Activated CD8-positive, alpha-beta T cell treated with anti-CD3 and anti-CD28 coated beads, Interleukin-2, amount 10 ng/mL, durations not matched to agents 7 days and 5 days (primary cell): ENCODE data around the gene FOXD4L1. TPM values are rescaled to one million over a fixed set of nuclear protein-coding genes. Genes with fewer than 3 reads are reported as not detected.
A peak's percentile ranks its signal among the peaks of the same experiment; 100 is the strongest.
"Not testable (repeated sequence)": the region's sequence is repeated elsewhere in the genome, so short reads cannot be mapped to it uniquely, and the experiment has no call there.

Experiments
- ATAC-seq: fragments of 150-1000 bp; cut with Tn5 transposase; one replicate; pipeline ENCODE4 v1.10.0; 2021; ENCODE audit warnings: moderate library complexity
- CTCF ChIA-PET: fragments of 350-600 bp; sonication (Branson Sonifier 250); formaldehyde crosslinking; loops from one replicate; lab custom pipeline; 2021; ENCODE audit warnings: antibody characterized with exemption; lab: Charles Lee
- POLR2A ChIA-PET: fragments of 350-600 bp; sonication (Branson Sonifier 250); formaldehyde crosslinking; loops from one replicate; lab custom pipeline; 2021; ENCODE audit warnings: antibody characterized with exemption; lab: Charles Lee
- DNase-seq: peaks from one replicate; pipeline ENCODE4 v3.0.0-alpha.2; 2020
- H3K27ac Mint-ChIP-seq: one replicate; pipeline ENCODE4 v1.8.0; 2021; ENCODE audit warnings: mild to moderate bottlenecking, mixed read lengths
- H3K27me3 Mint-ChIP-seq: one replicate; pipeline ENCODE4 v1.8.0; 2021; ENCODE audit warnings: low read depth, mixed read lengths
- H3K36me3 Mint-ChIP-seq: one replicate; pipeline ENCODE4 v1.8.0; 2021; ENCODE audit warnings: low read depth, mixed read lengths
- H3K4me1 Mint-ChIP-seq: one replicate; pipeline ENCODE4 v1.8.0; 2021; ENCODE audit warnings: low read depth, mixed read lengths
- H3K4me3 Mint-ChIP-seq: one replicate; pipeline ENCODE4 v1.8.0; 2021; ENCODE audit warnings: mild to moderate bottlenecking, mixed read lengths
- H3K9me3 Mint-ChIP-seq: one replicate; pipeline ENCODE4 v1.8.0; 2022; ENCODE audit warnings: mixed read lengths; ENCODE audit not compliant: insufficient read depth
- total RNA-seq, 2 experiments: library from RNA; stranded (reverse); gene quantifications; one replicate each; pipeline ENCODE4 v1.2.3, GENCODE V29; 2021

The FOXD4L1 gene
- total RNA-seq, 2 experiments from 2014 or later = 0.21 to 0.29 TPM

DNA sequence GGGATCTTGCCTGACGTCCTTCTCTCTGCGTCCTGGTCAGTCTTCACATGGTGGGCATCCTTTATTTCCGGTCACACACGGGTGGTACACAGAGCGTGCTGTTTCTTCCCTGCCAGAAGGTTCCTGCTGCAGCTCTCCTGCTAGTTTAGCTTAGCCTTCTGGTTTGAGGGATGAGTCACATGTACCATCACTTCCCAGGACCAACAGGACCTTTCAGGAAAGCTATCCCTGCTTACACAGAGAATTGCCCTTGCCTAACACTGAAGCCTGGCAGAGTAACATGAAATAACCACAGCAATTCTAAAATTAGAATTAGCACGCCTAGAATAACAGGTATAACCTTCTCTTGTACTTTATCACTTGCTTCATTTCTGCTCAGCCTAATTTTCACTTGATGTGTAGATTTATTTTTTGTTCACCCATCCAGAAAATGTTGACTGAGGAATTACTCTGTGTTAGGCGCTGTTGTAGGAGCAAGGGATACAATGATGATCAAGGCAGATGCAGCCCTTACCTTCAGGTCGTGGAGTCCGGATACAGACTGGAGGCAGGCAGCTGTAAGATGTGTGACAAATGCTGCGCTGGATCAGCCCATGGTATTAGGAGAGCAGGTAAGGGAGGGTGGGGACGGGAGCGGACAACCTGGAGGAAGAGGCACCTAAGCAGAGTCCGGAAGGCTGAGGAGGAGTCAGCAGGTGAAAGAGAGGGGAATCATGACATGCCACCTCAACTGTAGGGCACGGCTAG lies 9.1 kb downstream of the FOXD4L1 start:
- ATAC-seq, H3K4me3 Mint-ChIP-seq, POLR2A ChIA-PET: not testable (repeated sequence)

GRCh38 chr2:113508187-113508586 lies 9.7 kb downstream of the FOXD4L1 start:
- DNase-seq, ATAC-seq, H3K4me1 Mint-ChIP-seq, H3K36me3 Mint-ChIP-seq, H3K9me3 Mint-ChIP-seq, CTCF ChIA-PET, H3K27ac Mint-ChIP-seq, POLR2A ChIA-PET, H3K4me3 Mint-ChIP-seq: not testable (repeated sequence)
- H3K27me3 Mint-ChIP-seq = peaks cover 15% of the 10 kb centered on the region

More for the DNA sequence above, 9.1 kb downstream of the FOXD4L1 start:
- peaks cover 19% of the 10 kb centered on the region for H3K27me3 Mint-ChIP-seq
- DNase-seq, H3K4me1 Mint-ChIP-seq, H3K9me3 Mint-ChIP-seq, CTCF ChIA-PET, H3K27ac Mint-ChIP-seq, H3K36me3 Mint-ChIP-seq: not testable (repeated sequence)

DNA sequence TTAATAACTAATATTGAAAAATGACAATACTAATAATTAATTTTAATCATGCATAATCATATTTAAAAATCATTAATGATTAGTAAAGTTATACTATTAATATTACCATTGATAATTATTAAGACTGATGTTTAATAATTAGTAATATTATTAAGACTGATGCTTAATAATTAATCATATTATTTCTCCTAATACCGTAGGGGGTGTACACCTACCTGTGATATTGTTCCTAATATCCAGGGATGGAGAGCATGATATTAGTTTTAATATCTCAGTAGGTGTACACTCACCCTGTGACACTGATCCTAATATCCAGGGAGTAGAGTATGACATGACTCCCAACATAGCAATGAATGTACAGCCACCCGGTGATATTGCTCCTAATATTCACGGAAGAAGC lies 12.4 kb downstream of the FOXD4L1 start:
- POLR2A ChIA-PET = not testable (repeated sequence)

DNA sequence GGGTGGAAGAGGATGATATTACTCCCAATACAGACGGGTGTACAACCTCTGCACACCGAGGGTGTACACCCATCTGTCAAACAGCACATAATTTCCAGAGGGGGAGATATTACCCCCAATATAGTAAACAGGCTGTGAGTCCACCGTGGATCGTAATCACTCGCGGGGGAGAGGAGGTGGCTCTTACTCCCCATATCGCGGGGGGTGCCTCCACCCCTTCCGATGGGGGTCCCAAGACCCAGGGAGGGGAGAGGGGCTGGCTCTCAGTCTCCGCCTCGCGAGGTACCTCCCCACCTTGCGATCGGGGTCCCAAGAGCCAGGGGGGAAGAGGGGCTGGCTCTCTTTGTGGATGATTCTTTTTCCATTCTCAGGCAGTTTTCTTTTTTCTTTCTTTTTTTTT lies 13.4 kb downstream of the FOXD4L1 start:
- DNase-seq, POLR2A ChIA-PET, H3K4me3 Mint-ChIP-seq, CTCF ChIA-PET, H3K4me1 Mint-ChIP-seq, H3K9me3 Mint-ChIP-seq, H3K27ac Mint-ChIP-seq, H3K36me3 Mint-ChIP-seq: not testable (repeated sequence)
- peaks cover 19% of the 10 kb centered on the region for H3K27me3 Mint-ChIP-seq
- ATAC-seq = peak; percentile 37

More for the DNA sequence above, 12.4 kb downstream of the FOXD4L1 start:
- H3K4me3 Mint-ChIP-seq, H3K9me3 Mint-ChIP-seq, CTCF ChIA-PET, H3K27ac Mint-ChIP-seq, ATAC-seq, DNase-seq, H3K4me1 Mint-ChIP-seq, H3K36me3 Mint-ChIP-seq: not testable (repeated sequence)
- H3K27me3 Mint-ChIP-seq = peaks cover 17% of the 10 kb centered on the region

DNA sequence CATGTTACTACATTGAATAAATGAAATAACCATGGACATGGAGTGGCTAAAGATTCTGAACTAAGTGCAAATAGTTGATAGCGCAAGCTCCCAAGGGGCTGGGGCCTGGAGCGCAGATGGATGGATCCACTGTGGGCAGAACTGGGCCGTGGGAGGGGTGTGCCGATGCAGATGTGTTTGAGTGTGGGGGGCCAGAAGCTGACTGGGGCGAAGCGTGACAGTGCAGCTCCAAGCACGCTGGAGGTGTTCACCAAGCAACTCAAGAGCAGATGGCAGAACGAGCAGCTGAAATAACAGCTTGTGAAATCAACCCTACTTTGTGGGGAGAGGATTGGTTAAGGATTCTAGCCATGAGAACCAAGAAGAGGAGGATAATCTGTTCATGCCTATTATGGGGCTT lies 17.0 kb downstream of the FOXD4L1 start:
- DNase-seq, H3K36me3 Mint-ChIP-seq, CTCF ChIA-PET, H3K27ac Mint-ChIP-seq, ATAC-seq, POLR2A ChIA-PET, H3K4me1 Mint-ChIP-seq, H3K4me3 Mint-ChIP-seq, H3K9me3 Mint-ChIP-seq: not testable (repeated sequence)
- H3K27me3 Mint-ChIP-seq = peaks cover 11% of the 10 kb centered on the region

DNA sequence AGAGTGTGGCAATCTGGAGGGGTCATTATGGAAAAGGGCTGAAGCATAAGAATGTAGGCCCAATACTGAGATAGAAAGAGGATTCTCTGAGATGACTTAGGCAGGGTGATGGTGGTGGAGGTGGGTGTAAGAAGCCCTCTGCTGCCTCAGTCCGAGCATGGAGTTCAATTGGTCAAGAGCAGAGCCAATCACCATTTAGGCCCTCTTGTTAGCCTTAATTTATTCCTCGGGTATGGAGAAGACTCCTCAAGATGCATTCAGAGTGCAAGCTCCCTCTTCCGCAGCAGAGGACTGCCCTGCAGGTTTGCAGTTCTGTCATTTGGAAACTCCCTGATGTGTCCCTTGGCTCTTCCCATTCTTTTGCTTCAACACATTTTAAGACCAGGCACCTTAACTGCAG lies 17.5 kb downstream of the FOXD4L1 start:
- H3K4me3 Mint-ChIP-seq, CTCF ChIA-PET, H3K4me1 Mint-ChIP-seq, DNase-seq, H3K36me3 Mint-ChIP-seq, POLR2A ChIA-PET, H3K9me3 Mint-ChIP-seq, H3K27ac Mint-ChIP-seq, ATAC-seq: not testable (repeated sequence)
- H3K27me3 Mint-ChIP-seq = peaks cover 11% of the 10 kb centered on the region

DNA sequence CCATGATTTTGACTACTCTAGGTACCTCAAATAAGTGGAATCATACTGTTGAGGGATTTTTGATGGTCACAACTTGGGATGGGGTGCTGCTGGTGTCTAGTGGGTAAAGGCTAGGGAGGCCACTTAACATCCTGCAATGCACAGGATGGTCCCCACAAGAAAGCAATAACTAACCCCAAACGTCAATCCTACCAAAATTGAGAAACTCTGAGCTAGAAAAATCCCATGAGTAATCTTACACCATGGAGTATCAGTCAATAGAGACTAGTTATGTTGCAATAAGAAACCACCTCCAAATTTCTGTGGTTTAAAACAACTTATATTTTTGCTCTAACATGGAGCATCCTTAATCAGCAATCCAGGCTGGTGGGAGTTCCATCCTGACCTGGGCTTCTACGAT lies 18.6 kb downstream of the FOXD4L1 start:
- H3K36me3 Mint-ChIP-seq, CTCF ChIA-PET, H3K4me3 Mint-ChIP-seq, H3K27ac Mint-ChIP-seq, H3K27me3 Mint-ChIP-seq, H3K9me3 Mint-ChIP-seq, ATAC-seq, POLR2A ChIA-PET, DNase-seq, H3K4me1 Mint-ChIP-seq: not testable (repeated sequence)

- ATAC-seq, H3K27me3 Mint-ChIP-seq, H3K4me3 Mint-ChIP-seq, H3K27ac Mint-ChIP-seq, POLR2A ChIA-PET, H3K9me3 Mint-ChIP-seq, CTCF ChIA-PET, DNase-seq, H3K4me1 Mint-ChIP-seq, H3K36me3 Mint-ChIP-seq: not testable (repeated sequence)
Observed at GRCh38 chr2:113520837-113521236, 22.4 kb downstream of the FOXD4L1 start.

- H3K9me3 Mint-ChIP-seq, H3K27me3 Mint-ChIP-seq, CTCF ChIA-PET, H3K36me3 Mint-ChIP-seq, H3K27ac Mint-ChIP-seq, H3K4me1 Mint-ChIP-seq, H3K4me3 Mint-ChIP-seq, DNase-seq, ATAC-seq, POLR2A ChIA-PET: not testable (repeated sequence)
Observed at GRCh38 chr2:113521492-113521891, 23.0 kb downstream of the FOXD4L1 start.

DNA sequence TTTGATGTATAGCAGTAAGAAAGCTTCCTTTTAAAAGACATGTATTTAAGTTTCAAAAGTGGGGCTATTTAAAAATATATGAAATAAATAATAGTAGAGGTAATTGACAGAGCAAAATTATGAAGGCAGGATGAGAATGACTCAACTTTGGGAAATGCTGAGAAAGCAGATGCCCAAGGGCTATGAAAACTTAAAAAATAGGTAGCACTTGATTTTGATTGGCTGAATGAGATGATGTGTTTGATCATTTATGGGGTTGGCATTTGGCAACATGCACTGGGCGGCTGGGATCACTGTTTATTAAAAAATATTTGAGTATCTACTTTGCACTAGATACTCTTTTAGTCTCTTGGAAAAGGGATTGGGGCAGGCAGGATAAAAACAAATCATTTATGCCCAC lies 26.5 kb downstream of the FOXD4L1 start:
- DNase-seq, H3K4me1 Mint-ChIP-seq, CTCF ChIA-PET, H3K27ac Mint-ChIP-seq, H3K9me3 Mint-ChIP-seq, POLR2A ChIA-PET, H3K36me3 Mint-ChIP-seq, ATAC-seq, H3K4me3 Mint-ChIP-seq, H3K27me3 Mint-ChIP-seq: not testable (repeated sequence)

DNA sequence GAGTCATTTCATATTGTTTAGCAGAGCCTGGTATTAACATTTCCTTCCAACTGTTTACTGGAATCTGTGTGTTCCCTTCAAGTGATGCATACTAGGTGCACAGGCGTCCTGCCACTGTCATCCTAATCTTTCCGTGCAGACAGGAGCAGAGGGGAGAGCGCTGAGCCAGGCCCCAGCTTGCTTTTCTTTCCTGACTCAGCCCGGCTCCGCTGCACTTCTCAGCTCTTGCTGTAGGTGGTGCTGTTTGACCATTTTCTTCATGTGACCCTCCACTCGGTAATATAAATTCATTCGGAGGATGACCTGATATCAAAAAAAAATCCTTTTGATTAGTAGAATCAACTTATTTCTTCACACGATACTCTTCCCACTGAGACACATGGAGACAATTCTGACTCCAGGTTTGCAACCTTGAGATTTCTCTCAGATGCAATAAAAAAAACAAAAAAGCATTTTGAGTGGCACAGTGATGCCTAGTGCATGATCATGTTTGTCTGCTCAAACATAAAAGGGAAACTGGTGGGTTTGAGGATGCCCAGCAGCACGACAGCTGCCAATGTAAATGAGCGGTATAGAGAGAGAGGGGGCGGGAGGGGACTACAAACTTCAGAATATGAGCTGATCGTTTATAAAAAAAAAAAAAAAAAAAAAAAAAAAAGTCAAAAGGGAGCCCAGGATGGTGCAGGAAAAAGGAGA lies 29.0 kb downstream of the FOXD4L1 start:
- DNase-seq, H3K27me3 Mint-ChIP-seq, H3K9me3 Mint-ChIP-seq, H3K36me3 Mint-ChIP-seq, H3K27ac Mint-ChIP-seq, H3K4me1 Mint-ChIP-seq, H3K4me3 Mint-ChIP-seq, POLR2A ChIA-PET: not testable (repeated sequence)
- ATAC-seq = peak; percentile 76
- CTCF ChIA-PET = interaction anchor here (1.8 kb wide), 1 partner anchor 173 kb away, joined by 5 read pairs; no protein-coding TSS in a partner anchor

- H3K4me1 Mint-ChIP-seq, H3K4me3 Mint-ChIP-seq, H3K27me3 Mint-ChIP-seq, DNase-seq, H3K9me3 Mint-ChIP-seq, H3K36me3 Mint-ChIP-seq, H3K27ac Mint-ChIP-seq, ATAC-seq, POLR2A ChIA-PET: not testable (repeated sequence)
- CTCF ChIA-PET = interaction anchor here (1.8 kb wide), 1 partner anchor 172 kb away, joined by 5 read pairs; no protein-coding TSS in a partner anchor
Observed at GRCh38 chr2:113528126-113528525, 29.7 kb downstream of the FOXD4L1 start.
